AG08395 (cell line): Measurements from ENCODE around the gene C19orf73.
"Not testable (repeated sequence)": the region's sequence is repeated elsewhere in the genome, so short reads cannot be mapped to it uniquely, and the experiment has no call there.

Source experiments
- DNase-seq: peaks from one replicate; pipeline ENCODE4 v3.0.0; 2012; ENCODE audit warnings: mixed read lengths, low spot score

Gene C19orf73

GRCh38 chr19:49121841-49122240 is 2.9 kb upstream of the C19orf73 start:
- DNase-seq: not testable (repeated sequence)

GRCh38 chr19:49120868-49121267 is 1.9 kb upstream of the C19orf73 start:
- no peak for DNase-seq

- no peak for DNase-seq
Observed at GRCh38 chr19:49120325-49120683, 1.4 kb upstream of the C19orf73 start.

- DNase-seq: peak; percentile 73
Observed at GRCh38 chr19:49119411-49120324, 725 bp upstream of the C19orf73 start, which contains the start of gene PPFIA3. Gene PPFIA3, plus strand, starts transcription at chr19:49119544. Its CDS starts 8,330 bp downstream, at chr19:49127874.

- DNase-seq: no peak
Observed at GRCh38 chr19:49117677-49118564, 1.0 kb downstream of the C19orf73 start.

- no peak for DNase-seq
Observed at GRCh38 chr19:49116544-49116943, 2.4 kb downstream of the C19orf73 start.

GRCh38 chr19:49114630-49115363 is 4.1 kb downstream of the C19orf73 start:
- peak; percentile 45 for DNase-seq

- DNase-seq: peak; percentile 91
Observed at GRCh38 chr19:49113762-49114629, 4.9 kb downstream of the C19orf73 start, which contains the start of gene LIN7B. Gene LIN7B, plus strand, starts transcription at chr19:49114370. Its CDS starts 35 bp downstream, at chr19:49114405.

- DNase-seq: no peak
Observed at GRCh38 chr19:49111218-49111998, 7.5 kb downstream of the C19orf73 start.

- peak; percentile 48 for DNase-seq
Observed at GRCh38 chr19:49110567-49110966, 8.4 kb downstream of the C19orf73 start.

- DNase-seq: no peak
Observed at GRCh38 chr19:49109569-49110233, 9.2 kb downstream of the C19orf73 start.

- DNase-seq: no peak
Observed at GRCh38 chr19:49109051-49109450, 9.9 kb downstream of the C19orf73 start.

- no peak for DNase-seq
Observed at GRCh38 chr19:49107625-49108459, 11.1 kb downstream of the C19orf73 start.

GRCh38 chr19:49106648-49107135 is 12.3 kb downstream of the C19orf73 start:
- DNase-seq: peak; percentile 35

- DNase-seq: no peak
Observed at GRCh38 chr19:49104229-49104864, 14.6 kb downstream of the C19orf73 start.

- DNase-seq: no peak
Observed at GRCh38 chr19:49103331-49104085, 15.4 kb downstream of the C19orf73 start.

- DNase-seq: no peak
Observed at GRCh38 chr19:49102303-49102702, 16.6 kb downstream of the C19orf73 start.
